Measurements from ENCODE around the gene HNRNPC.
A peak's percentile ranks its signal among the peaks of the same experiment; 100 is the strongest.
"Not testable (repeated sequence)": the region's sequence is repeated elsewhere in the genome, so short reads cannot be mapped to it uniquely, and the experiment has no call there.

The HNRNPC gene

GRCh38 chr14:21269252-21270046 is at the start of gene HNRNPC:
Gene HNRNPC, minus strand, starts transcription at chr14:21269442. Its CDS starts 35,249 bp downstream, at chr14:21234193.
- DNase-seq (ENCODE audit: low read depth in 2 of 2), result peak; percentile 100

- DNase-seq (ENCODE audit: low read depth in 2 of 2), result no peak
Observed at GRCh38 chr14:21317398-21317797, 48.2 kb upstream of the HNRNPC start.

DNA sequence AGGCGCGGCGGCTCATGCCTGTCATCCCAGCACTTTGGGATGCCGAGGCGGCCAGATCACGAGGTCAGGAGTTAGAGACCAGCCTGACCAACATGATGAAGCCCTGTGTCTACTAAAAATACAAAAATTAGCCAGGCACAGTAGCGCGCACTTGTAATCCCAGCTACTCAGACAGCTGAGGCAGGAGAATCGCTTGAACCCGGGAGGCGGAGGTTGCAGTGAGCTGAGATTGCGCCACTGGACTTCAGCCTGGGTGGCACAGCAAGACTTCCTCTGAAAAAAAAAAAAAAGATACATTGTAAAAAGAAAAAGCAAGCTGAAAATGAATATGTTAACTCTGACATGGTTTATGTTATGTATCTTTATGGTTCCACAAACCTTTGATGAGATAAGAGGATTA is 44.3 kb upstream of the HNRNPC start:
- DNase-seq (ENCODE audit: low read depth in 2 of 2), result no peak

DNA sequence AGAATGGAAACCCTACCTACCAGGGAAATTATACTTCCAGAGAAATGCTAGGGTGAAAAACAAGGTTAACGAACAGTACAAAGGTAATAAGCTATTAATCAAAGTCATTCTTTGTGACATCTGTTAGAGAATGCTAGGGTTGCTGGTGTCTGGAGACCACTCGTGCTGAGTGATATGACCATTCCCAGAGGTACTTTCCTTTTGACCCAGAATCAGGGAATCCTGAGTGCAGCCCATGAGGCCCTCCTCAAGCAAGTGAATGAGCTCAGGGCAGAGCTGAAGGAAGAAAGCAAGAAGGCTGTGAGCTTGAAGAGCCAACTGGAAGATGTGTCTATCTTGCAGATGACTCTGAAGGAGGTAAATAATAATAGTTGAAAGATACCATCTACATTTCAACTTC is 42.4 kb upstream of the HNRNPC start:
- no peak for DNase-seq (ENCODE audit: low read depth in 2 of 2)

DNA sequence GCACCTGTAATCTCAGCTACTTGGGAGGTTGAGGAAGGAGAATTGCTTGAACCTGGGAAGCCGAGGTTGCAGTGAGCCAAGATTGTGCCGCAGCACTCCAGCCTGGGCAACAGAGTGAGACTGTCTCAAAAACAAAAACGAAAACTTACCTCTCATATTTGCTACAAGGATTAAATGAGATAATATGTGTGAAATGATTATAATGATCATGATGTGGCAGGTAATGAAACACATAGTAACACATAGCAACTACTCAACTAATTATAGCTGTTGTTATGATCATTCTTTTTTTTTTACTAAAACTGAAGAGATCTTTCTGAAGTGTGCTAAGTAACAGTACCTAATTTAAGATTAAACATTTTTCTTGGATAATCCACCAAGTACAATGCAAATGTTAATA is 40.7 kb upstream of the HNRNPC start:
- DNase-seq (ENCODE audit: low read depth in 2 of 2), result no peak

DNA sequence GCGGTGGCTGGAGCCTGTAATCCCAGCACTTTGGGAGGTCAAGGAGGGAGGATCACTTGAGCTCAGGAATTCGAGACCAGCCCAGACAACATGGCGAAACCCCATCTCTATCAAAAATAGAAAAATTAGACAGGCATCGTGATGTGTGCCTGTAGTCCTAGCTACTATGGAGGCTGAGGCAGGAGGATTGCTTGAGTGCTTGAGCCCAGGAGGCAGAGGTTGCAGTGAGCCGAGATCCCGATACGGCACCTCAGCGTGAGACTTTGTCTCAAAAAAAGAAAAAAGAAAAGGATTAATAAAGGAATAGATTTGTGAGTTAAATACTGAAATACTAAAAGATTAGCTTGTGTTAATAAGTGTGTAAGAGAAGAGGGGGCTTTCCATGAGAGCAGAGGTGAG is 40.0 kb upstream of the HNRNPC start:
- no peak for DNase-seq (ENCODE audit: low read depth in 2 of 2)

GRCh38 chr14:21308479-21309237 is 39.4 kb upstream of the HNRNPC start:
- peak; percentile 63 to 75 for DNase-seq (ENCODE audit: low read depth in 2 of 2)

GRCh38 chr14:21308132-21308478 is 38.9 kb upstream of the HNRNPC start:
- DNase-seq (ENCODE audit: low read depth in 2 of 2), result no peak

GRCh38 chr14:21307637-21308036 is 38.4 kb upstream of the HNRNPC start:
- DNase-seq (ENCODE audit: low read depth in 2 of 2), result no peak

DNA sequence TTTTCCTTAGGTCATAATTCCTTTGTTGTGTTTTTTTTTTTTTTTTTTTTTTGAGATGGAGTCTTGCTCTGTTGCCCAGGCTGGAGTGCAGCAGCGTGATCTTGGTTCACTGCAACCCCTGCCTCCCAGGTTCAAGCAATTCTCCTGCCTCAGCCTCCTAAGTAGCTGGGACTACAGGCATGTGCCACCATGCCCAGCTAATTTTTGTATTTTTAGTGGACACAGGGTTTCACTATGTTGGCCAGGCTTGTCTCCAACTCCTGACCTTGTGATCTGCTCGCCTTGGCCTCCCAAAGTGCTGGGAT is 33.5 kb upstream of the HNRNPC start:
- DNase-seq (ENCODE audit: low read depth in 2 of 2), result not testable (repeated sequence)

DNA sequence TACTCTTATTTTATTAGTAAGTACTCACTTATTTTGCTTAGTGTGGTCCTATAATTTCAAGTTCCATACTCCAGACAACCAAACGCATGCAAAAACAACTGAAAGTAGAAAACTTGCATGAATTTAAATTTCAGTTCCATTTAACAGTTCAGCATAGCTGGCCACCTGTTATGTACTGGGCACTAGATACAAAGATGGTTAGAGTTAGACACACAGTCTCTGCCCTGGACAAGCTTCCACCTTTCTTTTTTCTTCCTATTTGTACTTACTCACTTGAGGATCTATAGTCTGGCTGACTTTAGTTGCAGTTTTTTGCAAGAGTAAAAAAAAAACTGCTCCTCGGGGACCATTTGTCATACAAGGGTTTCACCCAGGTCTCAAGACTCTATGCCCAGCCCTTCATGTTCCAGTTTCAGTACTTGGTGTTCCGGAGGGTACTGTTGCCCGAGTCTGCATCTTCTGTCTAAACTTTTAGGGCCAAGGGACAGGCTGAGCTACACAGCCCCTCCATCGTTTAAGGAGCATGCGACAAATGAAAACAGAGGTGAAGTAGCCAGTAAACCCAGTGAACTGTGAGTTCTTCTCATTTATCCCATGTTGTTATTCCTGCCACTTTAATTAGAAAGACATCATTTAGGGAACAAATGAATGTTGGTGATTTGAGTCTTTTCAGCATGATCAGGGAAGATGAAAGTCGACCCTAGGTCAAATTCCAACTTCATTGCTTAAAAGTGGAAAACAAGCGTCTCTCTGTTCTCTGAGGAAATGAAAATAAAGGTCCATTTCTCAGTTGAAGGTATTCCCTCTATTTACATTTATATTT is 33.0 kb upstream of the HNRNPC start:
- DNase-seq (ENCODE audit: low read depth in 2 of 2), result no peak

DNA sequence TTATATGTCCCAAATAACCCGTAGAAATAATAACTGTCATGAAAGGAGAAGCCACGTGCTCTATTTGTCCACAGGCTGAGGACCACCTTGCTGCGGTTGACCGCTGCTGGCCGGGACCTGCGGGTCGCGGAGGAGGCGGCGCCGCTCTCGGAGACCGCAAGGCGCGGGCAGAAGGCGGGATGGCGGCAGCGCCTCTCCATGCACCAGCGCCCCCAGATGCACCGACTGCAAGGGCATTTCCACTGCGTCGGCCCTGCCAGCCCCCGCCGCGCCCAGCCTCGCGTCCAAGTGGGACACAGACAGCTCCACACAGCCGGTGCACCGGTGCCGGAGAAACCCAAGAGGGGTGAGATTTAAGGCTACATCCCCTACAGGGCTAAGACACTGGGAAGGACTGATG is 31.6 kb upstream of the HNRNPC start:
- DNase-seq (ENCODE audit: low read depth in 2 of 2), result peak in 1 of 2 donors; percentile 8

DNA sequence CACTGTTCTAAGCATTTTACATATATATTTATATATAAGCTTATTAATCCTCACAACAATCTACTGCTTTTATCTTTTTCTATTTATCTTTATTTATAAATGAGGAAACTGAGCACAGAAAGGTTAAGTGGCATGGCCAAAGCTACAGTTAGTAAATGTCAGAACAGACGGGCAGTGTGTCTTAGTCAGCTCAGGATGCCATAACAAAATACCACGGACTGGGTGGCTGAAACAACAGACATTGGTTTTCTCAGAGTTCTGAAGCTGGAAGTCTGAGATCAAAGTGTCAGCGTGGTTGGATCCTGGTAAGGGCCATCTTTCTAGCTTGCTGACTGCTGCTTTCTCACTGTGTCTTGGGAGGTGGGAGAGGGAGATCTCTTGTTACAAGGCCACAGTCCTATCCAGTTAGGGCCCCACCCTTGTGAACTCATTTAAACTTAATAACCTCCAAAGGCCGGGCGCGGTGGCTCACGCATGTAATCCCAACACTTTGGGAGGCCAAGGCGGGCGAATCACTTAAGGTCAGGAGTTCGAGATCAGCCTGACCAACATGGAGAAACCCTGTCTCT is 30.4 kb upstream of the HNRNPC start:
- DNase-seq (ENCODE audit: low read depth in 2 of 2), result no peak

- DNase-seq (ENCODE audit: low read depth in 2 of 2), result no peak
Observed at GRCh38 chr14:21298358-21298757, 29.1 kb upstream of the HNRNPC start.

GRCh38 chr14:21294026-21294425 is 24.8 kb upstream of the HNRNPC start:
- not testable (repeated sequence) for DNase-seq (ENCODE audit: low read depth in 2 of 2)

GRCh38 chr14:21287168-21287567 is 17.9 kb upstream of the HNRNPC start:
- no peak for DNase-seq (ENCODE audit: low read depth in 2 of 2)

DNA sequence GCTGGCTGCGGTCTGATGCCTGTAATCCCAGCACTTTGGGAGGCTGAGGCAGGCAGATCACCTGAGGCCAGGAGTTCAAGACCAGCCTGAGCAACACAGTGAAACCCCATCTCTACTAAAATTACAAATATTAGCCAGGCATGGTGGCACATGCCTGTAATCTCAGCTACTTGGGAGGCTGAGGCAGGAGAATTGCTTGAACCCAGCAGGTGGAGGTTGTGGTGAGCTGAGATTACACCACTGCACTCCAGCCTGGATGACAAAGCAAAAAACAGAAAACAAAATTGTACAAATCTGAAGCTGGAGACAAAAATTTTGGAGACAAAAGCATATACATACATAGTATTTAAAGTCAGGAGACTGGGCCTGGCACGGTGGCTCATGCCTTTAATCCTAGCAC is 17.3 kb upstream of the HNRNPC start:
- not testable (repeated sequence) for DNase-seq (ENCODE audit: low read depth in 2 of 2)

GRCh38 chr14:21281917-21282316 is 12.7 kb upstream of the HNRNPC start:
- not testable (repeated sequence) for DNase-seq (ENCODE audit: low read depth in 2 of 2)

GRCh38 chr14:21279783-21280182 is 10.5 kb upstream of the HNRNPC start, which contains the start of gene RPGRIP1:
Gene RPGRIP1, plus strand, starts transcription at chr14:21280083. Its CDS starts 7,894 bp downstream, at chr14:21287977.
- DNase-seq (ENCODE audit: low read depth in 2 of 2), result no peak

DNA sequence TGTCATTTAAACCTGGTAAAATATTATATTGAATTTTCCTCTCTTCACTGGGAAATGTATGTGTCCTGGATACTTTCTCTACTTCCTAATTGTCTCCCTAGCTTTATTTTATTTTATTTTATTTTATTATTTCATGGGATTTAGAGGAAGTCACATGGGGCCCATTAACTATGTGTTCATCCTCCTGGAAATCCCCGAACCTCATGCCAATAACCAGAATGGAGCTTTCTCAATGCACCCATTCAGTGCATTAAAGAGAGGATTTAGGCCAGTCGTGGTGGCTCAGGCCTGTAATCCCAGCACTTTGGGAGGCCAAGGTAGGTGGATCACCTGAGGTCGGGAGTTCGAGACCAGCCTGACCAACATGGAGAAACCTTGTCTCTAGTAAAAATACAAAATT is 9.4 kb upstream of the HNRNPC start:
- no peak for DNase-seq (ENCODE audit: low read depth in 2 of 2)

- no peak for DNase-seq (ENCODE audit: low read depth in 2 of 2)
Observed at GRCh38 chr14:21275261-21275858, 6.1 kb upstream of the HNRNPC start.

GRCh38 chr14:21272661-21273060 is 3.4 kb upstream of the HNRNPC start:
- not testable (repeated sequence) for DNase-seq (ENCODE audit: low read depth in 2 of 2)

Measured in stimulated activated CD8-positive, alpha-beta memory T cell treated with anti-CD3 and anti-CD28 coated beads, Interleukin-15, amount 100 ng/mL, for 48 hours (primary cell).